NCI-H1694 (cell line): ENCODE measurements around the gene RPN1.
"Not testable (repeated sequence)": the region's sequence is repeated elsewhere in the genome, so short reads cannot be mapped to it uniquely, and the experiment has no call there.

ENCODE experiments used
- DNase-seq: peaks from one replicate; lab custom pipeline; 2025; lab: John Stamatoyannopoulos, UW

RPN1 gene

GRCh38 chr3:128609294-128609693 is 41.3 kb downstream of the RPN1 start:
- no peak for DNase-seq

- DNase-seq = no peak
These were observed 42.9 kb downstream of the RPN1 start for GRCh38 chr3:128607710-128608048.

- no peak for DNase-seq
These were observed 44.5 kb downstream of the RPN1 start for GRCh38 chr3:128606094-128606493.

- no peak for DNase-seq
These were observed 45.2 kb downstream of the RPN1 start for GRCh38 chr3:128605091-128606046.

GRCh38 chr3:128603811-128604775 is 46.5 kb downstream of the RPN1 start:
- no peak for DNase-seq

GRCh38 chr3:128603313-128603712 is 47.3 kb downstream of the RPN1 start:
- no peak for DNase-seq

- DNase-seq = no peak
These were observed 51.5 kb downstream of the RPN1 start for GRCh38 chr3:128598884-128599664.

GRCh38 chr3:128597900-128598299 is 52.7 kb downstream of the RPN1 start:
- no peak for DNase-seq

- DNase-seq = no peak
These were observed 57.8 kb downstream of the RPN1 start for GRCh38 chr3:128592864-128593263.

GRCh38 chr3:128591738-128592426 is 58.7 kb downstream of the RPN1 start:
- no peak for DNase-seq

- DNase-seq = no peak
These were observed 59.7 kb downstream of the RPN1 start for GRCh38 chr3:128590948-128591347.

GRCh38 chr3:128589985-128590384 is 60.6 kb downstream of the RPN1 start:
- not testable (repeated sequence) for DNase-seq

- no peak for DNase-seq
These were observed 62.5 kb downstream of the RPN1 start for GRCh38 chr3:128588147-128588546.

GRCh38 chr3:128587391-128587790 is 63.2 kb downstream of the RPN1 start:
- no peak for DNase-seq

GRCh38 chr3:128586932-128587331 is 63.7 kb downstream of the RPN1 start:
- not testable (repeated sequence) for DNase-seq

GRCh38 chr3:128586391-128586790 is 64.2 kb downstream of the RPN1 start:
- DNase-seq = not testable (repeated sequence)

GRCh38 chr3:128585974-128586373 is 64.6 kb downstream of the RPN1 start:
- no peak for DNase-seq

- no peak for DNase-seq
These were observed 65.4 kb downstream of the RPN1 start for GRCh38 chr3:128585189-128585588.

GRCh38 chr3:128584412-128585020 is 66.1 kb downstream of the RPN1 start:
- peak; percentile 72 for DNase-seq

GRCh38 chr3:128581566-128581965 is 69.1 kb downstream of the RPN1 start:
- DNase-seq = no peak

GRCh38 chr3:128579927-128580326 is 70.7 kb downstream of the RPN1 start:
- no peak for DNase-seq
